NB4 (cell line): Measurements from ENCODE around the gene CDPF1.

Experiments used
- CTCF ChIP-seq: IDR thresholded peaks from one replicate; pipeline ENCODE4 v1.5.1; 2012; ENCODE audit warnings: low read depth, low read length
- MAX ChIP-seq: IDR thresholded peaks from 2 replicates; pipeline ENCODE4 v1.6.1; 2011; ENCODE audit warnings: low read depth, low read length
- MYC ChIP-seq: IDR thresholded peaks from 2 replicates; pipeline ENCODE4 v1.6.1; 2011; ENCODE audit warnings: low read depth, low read length
- POLR2A ChIP-seq: IDR thresholded peaks from 2 replicates; pipeline ENCODE4 v1.6.1; 2011; ENCODE audit warnings: mild to moderate bottlenecking; ENCODE audit not compliant: insufficient read length; ENCODE audit errors: extremely low read depth

- TF ChIP-seq CTCF (no peak), POLR2A (no peak), MYC (no peak), MAX (no peak)
Observed at GRCh38 chr22:46234969-46235368, 15.1 kb downstream of the CDPF1 start.
